NOMO-1 (cell line): ENCODE measurements around the gene PAPOLA.

Experiments
- DNase-seq, 2 experiments: peaks; one replicate each; lab custom pipeline; 2025; ENCODE audit not compliant: unreplicated experiment in 2 of 2; lab: John Stamatoyannopoulos, UW

Gene PAPOLA

DNA sequence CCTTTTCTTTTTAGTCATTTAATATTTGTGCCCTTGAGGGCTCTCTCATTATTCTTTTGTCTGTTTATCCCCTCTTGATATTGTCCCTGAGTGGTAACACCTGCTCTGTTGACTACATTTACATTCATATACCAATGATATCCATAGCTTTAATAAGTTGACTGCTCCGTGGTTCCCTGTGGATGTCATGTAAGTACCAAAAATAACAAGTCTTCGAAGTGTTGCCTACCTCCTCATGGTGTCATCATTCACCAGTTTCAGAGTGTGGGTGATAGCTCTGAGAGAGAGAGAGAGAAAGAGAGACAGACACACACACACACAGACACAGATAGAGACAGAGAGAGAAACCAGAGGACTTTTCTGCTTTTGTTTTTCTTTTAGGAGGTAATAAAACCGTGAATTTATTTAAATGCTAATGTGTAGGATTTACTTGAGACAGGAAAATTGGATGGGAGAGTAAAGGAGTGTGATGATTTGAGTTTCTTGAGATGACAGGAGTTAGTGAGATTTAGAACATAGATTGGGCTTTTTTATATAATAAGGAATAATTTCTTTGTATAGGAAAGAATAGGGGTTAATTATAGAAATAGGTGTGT, 52.2 kb downstream of the PAPOLA start:
- DNase-seq, result no peak

GRCh38 chr14:96559571-96559970, 57.4 kb downstream of the PAPOLA start:
- no peak for DNase-seq

DNA sequence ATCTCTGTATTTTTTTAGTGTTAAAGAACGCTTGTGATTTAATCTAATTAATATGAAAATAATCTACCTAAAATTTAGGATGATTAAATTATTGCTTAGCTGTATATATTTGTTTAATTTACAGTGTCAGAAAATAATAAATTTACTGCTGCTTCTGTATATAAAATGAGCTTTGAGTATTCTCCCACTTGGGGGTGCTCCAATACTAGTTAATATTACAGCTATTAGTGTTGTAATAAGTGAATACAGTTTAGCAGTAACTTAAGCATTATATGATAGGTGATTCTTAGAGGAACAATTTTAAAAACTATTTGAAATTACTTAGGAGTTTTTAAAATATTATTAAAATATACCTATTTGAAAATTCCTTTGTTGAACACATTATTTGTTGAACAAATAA, 62.2 kb downstream of the PAPOLA start:
- no peak for DNase-seq

GRCh38 chr14:96565811-96566210, 63.6 kb downstream of the PAPOLA start:
- DNase-seq, result no peak

DNA sequence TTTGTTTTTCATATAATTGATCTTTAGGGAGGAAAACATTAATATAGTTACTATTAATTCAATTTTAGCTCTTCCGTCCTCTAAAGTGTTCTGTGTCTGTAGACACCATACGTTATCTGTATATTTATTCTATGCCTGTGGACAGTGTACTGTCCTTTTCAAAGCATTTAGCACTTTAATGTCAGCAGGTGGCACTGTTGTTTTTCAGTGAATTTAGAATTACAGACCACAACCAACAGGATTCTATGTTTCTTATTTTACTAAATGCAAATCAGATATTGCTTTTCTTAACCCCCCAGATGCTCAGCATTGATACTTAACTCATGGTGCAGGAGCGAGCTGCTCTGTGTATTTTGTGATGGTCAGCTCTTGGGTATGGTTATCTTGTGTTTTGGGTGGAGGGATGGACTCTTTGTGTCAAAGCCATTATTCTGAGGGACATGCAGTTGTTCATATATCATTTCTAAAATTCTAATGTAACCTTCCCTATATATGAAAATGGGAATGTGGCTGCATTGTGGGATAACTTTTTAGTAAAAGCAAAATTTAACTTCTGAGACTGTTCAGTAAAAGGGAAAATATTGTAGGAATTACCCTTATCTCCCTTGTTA, 65.2 kb downstream of the PAPOLA start:
- peak in 1 of 2 experiments; percentile 34 for DNase-seq

- no peak for DNase-seq
Observed at GRCh38 chr14:96568621-96569020, 66.4 kb downstream of the PAPOLA start.

GRCh38 chr14:96571311-96571710, 69.1 kb downstream of the PAPOLA start:
- no peak for DNase-seq

DNA sequence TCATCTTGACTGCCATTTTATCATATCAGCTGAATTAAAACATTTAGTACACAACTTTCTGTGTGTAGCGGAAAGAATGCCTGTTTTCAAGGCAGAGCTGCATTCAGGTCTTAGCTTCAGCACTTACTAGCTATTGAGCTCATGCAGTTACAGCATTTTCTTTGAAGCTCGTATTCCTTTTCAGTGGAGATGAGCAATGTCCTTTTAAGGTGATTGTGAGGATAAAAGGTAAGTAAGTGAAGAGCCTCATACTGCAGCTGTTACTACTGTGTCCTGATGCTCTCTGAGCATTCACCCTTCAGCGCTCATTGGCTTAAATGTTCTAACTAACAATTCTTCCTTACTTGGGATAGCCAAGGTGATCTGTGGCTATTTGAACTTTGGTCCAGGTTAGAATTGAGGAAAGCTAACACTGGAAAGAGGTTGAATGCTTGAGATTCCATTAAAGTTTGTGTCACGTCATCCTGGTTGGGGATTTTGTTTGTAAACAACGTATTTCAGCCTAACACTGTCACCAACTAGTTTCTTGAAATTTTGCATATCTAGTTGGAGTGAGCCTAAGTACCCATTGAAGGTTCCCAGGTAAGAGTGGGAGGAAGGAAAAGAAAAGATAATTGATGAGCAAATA, 71.4 kb downstream of the PAPOLA start:
- DNase-seq, result no peak

- DNase-seq, result no peak
Observed at GRCh38 chr14:96574171-96574632, 72.0 kb downstream of the PAPOLA start.

DNA sequence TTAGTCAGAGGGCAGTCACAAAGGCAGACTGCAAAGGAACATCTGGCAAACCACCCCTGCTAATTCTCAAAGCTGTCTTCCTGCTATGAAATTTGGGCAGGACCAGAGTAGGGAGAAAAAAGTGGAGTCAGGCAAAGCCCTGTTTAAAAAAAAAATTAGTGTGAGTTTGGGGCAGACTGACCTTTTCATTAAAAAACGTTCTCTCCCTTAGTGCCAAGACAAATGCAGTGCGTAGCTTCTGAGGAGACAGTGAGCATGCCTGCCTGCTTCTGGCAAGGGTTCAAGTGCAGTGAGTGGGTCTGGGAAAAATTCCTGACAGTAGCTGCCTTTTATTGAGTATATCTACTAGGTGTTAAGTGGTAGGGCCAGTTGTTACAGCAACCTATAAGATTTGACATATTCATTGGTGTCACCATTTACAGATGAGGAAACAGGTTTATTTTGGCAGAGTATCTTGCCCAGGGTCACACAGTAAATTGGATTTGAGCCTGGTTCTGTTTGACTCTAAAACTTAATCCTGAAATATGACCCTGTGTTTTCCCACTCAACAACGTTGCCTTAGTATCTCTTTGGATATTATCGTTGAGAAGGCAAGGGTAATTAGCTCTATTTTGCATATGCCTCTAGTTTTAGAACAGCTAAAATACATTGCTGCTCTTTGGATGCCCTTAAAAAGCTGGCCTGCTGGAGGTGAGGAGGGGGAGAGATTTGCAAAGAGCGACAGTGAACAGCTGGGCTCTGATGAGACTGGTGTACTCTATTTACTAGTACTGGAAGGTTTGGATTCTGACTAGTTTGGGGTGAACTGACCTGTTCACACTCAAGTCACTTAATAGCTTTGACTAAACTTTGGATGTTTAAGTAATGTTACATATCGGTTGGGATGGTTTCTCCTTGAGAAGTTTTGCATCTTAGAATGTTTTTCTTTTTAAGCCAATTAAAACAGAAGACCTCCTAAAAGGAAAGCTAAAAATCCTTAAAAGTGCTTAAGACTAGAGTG, 72.8 kb downstream of the PAPOLA start:
- DNase-seq, result no peak

DNA sequence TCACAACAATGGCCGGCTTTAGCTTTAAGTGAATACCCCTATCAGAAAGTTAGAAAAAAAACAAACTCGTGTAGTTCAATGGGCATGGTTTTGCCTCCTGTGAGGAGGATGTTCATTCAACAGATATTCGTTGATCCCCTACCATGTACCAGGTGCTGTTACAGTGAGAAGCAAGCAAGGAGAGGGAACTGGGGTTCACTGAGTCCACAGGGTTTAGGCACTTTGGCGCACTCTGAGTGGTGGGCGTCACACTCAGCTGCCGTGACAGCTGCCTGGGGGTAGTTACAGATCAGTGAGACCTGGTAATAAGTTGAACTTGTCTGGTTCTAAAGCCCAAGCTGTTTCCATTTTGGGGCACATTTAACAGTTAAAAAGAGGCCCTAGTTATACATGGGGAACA, 74.2 kb downstream of the PAPOLA start:
- no peak for DNase-seq

GRCh38 chr14:96576937-96577336, 74.8 kb downstream of the PAPOLA start:
- no peak for DNase-seq

- DNase-seq, result no peak
Observed at GRCh38 chr14:96578619-96579018, 76.4 kb downstream of the PAPOLA start.

- no peak for DNase-seq
Observed at GRCh38 chr14:96579358-96579757, 77.2 kb downstream of the PAPOLA start.

- no peak for DNase-seq
Observed at GRCh38 chr14:96579855-96580254, 77.7 kb downstream of the PAPOLA start.

DNA sequence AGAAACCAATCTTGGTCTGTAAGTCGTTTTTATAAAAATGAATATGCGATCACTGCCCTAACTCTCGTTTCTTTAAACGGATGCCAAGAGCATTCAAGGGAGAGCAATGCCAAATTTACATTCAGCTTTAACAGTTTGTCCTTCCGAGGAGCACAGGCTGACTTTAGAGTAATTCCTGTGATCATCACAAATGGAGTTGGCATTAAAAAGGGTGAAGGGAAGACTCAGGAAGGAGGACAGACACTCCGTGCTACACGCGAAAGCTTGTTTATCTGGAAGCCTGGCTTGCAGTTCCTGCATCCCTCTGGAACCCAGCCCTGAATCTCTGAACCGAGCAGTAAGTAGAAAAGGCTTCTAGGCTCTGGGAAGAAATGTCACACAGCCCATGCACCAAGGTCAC, 78.4 kb downstream of the PAPOLA start:
- DNase-seq, result no peak

GRCh38 chr14:96581026-96581425, 78.8 kb downstream of the PAPOLA start:
- no peak for DNase-seq

GRCh38 chr14:96581902-96582301, 79.7 kb downstream of the PAPOLA start:
- no peak for DNase-seq

GRCh38 chr14:96582411-96582961, 80.3 kb downstream of the PAPOLA start:
- no peak for DNase-seq

DNA sequence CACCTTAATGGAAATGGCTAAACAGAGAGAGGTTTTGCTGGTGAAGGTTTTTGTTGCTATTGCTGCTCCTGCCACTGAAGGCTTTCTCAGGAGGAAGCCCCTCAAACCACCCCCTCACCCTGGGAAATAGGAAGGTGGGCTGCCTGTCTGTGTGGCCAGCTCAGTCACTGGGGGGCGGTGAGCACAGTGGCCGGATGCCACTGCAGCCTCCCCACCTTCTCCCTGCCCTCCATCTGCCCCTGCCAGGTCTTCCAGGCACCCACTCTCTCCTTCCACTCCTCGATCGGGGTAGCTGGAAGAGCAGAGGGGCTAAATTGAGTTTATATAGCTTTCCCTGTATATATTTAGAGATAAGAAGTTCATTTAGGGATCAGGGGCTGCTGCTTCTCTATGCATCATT, 80.8 kb downstream of the PAPOLA start:
- DNase-seq, result no peak

- DNase-seq, result no peak
Observed at GRCh38 chr14:96583569-96584041, 81.4 kb downstream of the PAPOLA start.
